ENCODE data around the gene CARMIL3.

Gene CARMIL3

DNA sequence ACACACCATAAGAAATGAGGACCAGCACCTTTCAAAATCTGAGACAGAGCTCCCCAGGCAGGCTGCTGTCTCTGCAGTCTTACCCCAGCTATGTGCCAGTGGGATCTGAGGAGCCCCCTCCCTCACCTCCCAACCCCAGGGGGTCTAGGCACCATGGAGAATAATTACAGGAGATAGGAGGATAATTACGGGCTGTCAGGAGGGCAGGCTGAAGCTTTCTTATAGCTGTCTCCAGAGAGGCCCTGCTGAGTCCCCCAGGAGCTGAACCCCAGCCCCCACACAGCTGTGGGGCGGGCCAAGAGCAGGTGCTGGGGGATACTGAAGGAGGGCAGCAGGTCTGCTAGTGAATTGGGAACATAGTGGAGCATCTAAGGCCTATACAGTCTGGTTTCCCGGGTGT is 26.3 kb downstream of the CARMIL3 start:
- DNase-seq (ENCODE audit: low read depth) = no peak

DNA sequence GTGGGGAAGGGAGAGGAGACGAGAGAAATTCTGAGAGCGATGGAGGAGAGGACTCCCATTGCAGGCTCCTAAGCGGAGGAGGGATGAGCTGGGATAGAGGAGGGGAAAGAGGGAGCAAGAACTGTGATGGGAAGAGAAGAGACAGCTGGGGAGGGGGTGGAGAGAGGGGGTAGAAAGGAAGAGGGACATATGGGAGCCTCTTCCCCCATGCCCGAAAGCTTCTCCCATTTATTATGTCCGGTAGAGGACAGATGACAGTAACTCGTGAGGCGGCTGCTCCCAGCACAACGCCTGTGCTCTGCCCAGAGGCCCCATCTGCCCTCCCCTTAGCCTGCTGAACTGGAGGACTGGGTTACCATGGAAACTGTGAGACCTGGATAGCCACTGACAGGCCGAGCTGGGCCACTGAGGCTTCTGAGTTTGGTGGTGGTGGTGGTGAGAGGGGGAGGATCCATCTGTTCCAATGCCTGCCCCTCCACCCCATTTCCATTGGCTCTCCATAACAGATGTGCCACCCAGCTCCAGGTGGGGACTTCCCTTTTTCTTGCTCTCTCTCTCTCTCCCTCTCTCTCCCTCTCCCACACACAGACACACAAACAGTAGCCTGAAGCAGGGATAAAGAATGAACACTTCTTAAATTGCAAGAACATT is 27.8 kb downstream of the CARMIL3 start:
- no peak for DNase-seq (ENCODE audit: low read depth)

DNA sequence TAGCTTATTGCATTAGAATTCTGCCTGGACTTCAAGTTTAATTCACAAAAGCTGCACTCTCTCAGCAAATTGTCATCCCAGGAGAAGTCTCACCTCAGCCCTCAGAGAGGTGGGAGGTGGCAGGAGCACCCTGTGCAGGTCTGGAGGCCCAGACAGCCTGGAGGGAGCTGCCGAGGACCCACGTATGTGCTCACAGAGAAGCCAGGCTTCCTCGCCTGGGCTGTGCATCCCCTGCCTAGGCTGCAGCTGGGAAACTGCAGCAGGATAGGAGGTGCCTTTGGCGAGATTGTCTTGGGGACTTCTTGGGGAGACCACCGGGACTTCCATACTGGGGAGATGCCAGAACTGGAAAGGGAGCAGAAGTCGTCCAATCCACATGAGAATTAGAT is 28.3 kb downstream of the CARMIL3 start:
- DNase-seq (ENCODE audit: low read depth) = no peak

DNA sequence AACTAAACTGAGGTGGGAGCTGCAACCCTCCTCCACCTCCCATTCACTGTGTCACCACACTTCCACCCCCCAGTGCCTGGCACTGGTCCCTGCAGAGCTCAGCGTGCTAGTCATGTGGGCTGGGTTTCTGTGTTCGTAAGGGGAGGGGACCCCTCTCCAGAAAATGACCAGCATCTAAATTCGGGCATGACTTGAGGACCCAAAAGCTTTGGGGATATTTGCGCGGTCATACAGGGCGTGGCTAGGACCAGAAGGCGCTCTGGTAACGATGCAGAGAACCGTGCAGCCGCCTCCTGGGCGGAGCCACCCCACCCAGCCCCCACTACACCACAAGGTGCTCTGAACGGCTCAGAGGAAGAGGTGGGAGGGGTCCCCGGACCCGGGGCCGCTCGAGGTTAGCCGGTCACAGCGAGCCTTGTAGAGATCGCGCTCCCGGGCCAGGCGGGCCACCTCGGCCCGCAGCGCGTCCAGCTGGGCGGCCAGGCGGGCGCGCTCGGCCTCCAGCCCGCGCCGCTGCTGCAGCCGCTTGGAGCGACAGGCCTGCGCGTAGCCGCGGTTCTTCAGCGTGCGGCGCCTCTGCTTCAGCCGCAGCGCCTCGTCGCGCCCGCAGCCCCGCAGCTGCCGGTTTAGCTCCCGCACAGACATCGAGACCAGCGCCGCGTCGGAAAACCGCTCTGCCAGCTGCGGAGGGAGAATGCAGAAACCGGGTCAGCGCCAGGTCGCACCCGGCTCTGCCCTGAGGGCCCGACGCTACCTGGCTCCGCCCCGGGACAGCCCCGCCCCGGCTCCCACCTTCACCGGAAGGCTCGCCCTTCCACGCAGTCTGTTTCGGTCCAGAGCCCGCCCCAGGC is 29.3 kb downstream of the CARMIL3 start:
- DNase-seq (ENCODE audit: low read depth) = no peak

DNA sequence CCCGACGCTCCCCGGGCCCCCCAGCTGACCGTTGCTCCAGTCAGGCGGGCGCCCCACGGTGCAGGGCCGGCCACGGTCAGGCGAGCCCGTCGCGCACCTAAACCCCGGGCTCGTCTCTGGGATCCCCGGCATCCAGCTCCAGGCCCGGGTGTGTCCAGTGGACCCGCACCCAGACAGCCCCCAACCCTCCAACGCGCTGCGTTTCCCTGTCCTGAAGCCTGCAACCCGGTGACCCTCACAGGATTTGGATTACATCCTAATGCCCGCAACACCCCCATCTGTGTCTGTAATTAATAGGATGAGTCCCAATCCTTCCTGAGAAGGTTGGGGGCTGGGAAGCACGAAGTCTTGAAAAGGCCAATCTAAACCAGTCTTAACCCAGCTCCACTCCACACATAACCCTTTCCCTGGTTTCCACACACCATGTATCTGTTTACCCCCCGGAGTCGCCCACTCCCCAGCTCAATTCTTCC is 30.0 kb downstream of the CARMIL3 start:
- no peak for DNase-seq (ENCODE audit: low read depth)

DNA sequence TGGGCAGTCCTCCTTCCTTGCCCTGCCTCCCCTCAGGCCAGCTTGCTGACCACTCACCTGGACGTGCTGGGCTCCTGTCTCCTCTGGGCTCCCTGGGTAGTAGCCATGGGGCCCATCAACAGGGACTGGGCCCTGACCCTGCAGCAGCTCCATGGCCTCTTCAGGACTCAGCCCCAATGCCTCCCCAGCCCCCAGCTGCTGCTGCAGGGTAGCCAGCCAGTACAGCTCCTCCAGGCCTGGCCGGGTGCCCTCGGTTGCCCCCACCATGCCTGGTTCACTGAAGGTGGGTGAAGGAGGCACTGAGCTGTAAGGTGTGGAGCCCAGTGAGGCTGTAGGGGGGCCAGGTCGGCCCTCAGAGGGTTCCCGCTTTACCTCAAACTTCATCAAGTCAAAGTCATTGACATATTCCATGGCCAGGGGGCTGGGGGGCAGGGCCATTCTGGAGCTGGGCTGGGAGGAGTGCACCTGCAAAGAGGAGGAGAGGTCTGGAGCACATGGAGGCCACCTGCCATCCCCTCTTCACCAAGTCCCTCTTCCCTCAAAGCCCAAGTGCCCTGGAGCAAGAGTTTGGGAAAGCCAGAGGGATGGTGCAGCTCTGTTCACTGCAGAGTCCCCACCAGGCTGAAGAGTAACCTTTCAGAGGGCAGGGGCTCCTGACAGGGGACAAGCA is 30.7 kb downstream of the CARMIL3 start:
- no peak for DNase-seq (ENCODE audit: low read depth)

DNA sequence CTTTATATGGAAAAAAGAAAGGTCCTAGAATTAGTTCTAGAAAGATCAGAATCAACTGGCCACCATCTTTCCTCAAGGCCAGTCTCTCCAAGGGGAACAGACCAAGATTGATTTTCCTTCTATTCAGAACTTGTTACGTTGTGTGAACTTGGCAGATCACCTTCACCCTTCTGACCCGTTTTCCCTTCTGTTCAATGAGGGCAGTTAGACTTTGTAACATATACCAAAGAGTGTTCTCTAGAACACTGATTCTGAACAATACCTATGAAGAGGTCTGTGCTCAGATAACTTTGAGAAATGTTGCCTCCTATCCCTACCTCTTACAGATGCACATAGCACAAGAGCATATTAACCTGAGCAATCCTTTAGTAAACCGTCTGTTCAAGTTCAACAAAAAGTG is 31.7 kb downstream of the CARMIL3 start:
- DNase-seq (ENCODE audit: low read depth) = no peak

DNA sequence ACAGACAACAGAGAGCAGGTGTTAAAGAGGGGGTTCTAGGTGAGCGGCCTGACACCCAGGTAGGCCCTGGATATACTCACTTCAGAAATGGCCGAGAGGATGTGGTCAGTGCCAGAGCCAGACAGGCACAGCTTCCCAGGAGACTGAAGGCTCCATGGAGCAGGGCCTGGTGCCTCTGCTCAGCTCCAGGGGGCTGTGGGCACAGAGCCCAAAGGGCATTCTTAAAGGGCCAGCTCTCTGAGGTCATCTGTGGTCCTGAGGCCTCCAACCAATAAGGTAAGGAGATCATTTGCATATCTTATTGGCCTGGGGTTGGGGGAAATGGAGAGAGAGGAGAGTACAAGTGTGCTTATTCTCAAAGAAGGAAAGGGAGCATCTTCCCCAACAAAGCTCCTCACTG is 32.6 kb downstream of the CARMIL3 start:
- no peak for DNase-seq (ENCODE audit: low read depth)

DNA sequence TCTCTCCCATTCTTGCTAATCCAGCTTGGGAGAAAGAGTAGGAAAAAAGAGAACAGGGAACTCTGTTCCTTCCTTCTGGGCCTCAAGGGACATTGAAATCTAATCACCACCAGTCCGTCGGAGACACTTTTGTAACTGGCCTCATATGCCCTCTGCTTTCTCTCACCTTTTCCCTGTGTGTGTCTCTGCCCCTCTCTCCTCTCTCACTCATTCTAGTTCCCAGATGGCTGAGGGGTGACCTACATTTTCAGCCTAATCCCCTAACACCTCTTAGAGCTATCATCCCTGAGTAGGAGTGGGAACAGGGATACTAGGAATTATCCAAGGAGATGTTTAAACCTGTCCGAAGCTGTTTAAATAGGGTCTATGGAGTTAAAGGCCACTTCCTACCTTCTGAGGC is 33.4 kb downstream of the CARMIL3 start:
- DNase-seq (ENCODE audit: low read depth) = no peak

DNA sequence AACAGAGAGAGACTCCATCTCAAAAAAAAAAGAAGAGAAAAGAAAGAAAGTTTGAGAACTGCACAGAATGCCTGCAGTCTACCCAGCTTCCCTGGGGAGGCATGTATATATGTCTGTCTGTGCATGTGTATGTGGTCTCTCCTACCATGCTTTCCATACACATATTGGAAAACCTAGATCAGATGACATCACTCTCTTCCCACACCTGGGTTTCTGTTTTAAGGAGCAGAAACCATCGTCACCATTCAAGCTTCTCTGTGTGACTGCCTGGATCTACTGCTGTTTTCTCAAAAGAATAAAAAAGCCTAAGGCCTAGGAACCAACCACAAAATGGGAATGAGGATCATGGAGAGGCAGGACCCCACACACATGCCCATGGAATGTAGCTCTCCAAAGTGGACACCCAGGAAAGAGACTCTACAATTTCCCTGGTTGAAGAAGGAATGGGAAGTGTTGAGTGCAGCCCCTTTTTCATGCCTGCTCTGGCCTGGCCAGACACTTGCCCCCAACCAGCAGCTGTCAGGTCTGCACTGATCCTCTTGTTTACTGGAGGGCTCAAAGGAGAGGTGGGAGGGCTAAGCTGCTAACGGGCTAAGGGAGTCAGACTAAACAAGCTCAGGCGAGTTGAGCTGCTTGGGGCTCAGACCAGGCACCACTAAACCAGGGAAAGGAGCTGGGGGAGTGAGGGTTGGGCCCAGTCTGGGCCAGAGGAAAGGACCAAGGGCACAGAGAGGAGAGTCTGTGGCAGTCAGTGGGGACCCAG is 34.6 kb downstream of the CARMIL3 start:
- DNase-seq (ENCODE audit: low read depth) = no peak

DNA sequence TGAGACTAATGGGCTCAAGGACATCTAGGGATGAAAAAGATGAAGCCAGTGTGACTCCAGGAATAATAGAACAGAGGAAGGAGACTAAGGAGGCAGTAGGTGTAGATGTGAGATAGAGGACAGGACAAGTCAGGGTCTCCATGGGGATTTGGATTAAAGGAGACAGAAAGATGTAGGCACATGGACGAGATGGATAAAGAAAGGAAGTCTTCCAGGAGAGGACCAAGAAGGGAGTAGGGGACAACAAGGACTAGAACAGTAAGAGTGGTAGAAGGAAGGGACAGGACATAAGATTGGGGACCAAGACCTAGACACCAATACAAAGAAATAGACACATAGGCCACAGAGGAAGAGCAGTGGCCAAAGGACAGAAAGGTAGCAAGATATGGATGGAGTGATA is 35.2 kb downstream of the CARMIL3 start:
- DNase-seq (ENCODE audit: low read depth) = no peak

DNA sequence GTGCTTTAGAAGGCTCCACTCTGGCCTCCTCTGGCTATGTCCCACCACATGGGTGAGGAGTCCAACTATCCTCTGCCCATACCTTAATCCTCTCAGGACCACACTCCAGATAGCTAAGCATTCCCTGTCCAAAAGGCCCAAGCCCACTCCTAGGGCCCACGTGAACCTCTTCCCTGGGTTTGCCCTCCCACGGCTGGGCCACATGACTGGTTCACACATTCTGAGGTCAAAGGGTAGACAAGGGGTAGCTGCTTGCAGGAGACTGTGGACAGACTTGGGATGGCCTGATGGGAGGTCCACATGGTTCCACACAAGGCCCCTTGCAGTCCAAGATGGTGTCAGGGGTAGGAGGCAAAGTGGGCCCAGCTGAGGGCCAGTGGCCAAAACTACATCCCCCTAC is 36.3 kb downstream of the CARMIL3 start:
- DNase-seq (ENCODE audit: low read depth) = no peak

DNA sequence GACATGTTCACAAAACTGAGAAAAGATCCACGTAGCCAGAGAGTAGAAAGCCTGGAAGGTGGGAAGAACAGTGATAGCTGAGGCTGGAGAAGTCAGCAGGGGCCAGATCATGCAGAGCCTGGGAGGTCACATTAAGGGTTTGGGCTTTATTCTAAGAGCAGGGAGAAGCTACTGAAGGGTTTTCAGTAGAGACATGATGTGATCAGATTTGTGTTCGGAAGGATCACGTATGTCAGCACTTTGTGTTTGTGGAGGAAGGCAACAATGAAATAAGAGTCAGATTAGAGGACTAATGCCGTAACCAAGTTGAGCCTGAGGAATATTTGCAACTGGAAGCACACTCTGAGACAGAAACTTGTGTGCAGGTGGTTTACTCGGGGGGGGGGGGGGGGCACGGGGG is 38.1 kb downstream of the CARMIL3 start:
- DNase-seq (ENCODE audit: low read depth) = no peak

DNA sequence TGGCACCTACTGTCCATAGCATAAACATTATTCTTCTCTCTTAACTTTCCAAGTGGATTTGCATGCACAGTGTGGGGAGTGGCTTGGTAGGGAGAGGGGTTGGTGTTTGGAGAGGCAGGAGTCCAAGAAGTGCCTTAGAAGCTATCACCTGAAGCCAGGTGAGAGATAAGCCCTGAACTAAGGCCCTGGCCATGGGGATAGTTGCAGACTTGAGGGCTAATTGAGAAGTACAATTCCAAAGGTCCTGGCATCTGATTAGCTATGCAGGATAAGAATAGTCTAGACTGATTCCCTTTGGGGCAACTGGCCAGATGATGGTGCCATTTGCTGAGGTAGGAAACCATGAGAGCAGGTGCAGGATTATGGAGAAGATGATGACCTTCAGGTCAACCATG is 40.3 kb downstream of the CARMIL3 start:
- DNase-seq (ENCODE audit: low read depth) = no peak

DNA sequence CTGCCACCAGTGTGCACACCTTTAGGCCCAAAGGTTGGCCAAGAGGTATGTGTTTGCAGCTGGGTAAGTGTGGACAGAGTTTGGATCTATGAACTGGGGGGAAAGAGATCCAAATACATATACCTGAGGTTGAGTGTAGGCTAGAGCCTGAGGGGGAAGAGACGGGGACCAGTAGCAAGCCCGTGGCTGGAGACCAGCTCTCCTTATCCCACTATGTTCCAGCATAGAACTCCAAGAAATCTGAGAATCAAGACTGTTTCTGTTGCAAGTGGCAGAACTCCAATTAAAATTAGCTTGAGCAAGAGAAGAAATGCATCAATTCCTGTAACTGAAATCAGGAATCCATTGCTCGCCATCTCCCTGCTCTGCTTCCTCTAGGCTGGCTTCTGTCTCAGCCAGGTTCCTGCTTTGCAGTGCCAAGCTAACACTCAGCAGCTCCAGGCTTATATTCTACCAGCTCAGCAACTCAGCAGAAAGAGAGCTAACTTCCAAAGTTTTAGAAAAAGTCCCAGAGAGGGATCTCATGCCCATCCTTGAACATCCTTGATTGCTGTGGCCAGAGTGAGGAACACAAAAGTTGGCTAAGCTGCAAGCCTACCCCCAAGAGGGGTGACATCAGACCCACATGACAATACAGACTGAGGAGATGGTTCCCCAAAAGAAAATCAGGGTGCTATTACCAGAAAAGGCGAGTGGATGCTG is 40.8 kb downstream of the CARMIL3 start:
- no peak for DNase-seq (ENCODE audit: low read depth)

DNA sequence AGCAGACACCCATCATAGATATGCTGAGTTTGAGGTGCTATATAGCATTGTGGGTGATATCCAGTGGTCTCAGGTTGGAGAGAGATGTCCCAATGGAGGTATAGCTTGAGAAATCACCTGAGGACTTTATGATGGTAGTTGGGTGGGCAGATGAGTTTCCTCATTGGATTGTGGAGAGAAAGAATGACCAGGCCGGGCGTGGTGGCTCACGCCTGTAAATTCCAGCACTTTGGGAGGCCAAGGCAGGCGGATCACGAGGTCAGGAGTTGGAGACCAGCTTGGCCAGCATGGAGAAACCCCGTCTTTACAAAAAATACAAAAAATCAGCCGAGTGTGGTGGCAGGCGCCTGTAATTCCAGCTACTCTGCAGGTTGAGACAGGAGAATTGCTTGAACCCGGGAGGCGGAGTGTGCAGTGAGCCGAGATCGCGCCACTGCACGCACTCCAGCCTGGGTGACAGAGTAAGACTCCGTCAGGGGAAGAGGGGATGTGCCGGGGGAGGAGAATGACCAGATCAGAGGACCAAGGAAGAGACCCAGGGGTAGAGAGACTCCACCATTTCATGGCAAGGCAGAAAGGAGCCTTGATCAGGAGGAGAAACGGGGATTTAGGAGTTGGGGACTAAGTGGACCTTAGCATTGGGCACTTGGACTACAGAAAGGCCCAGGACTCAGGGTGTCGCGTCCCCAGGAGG is 41.5 kb downstream of the CARMIL3 start:
- no peak for DNase-seq (ENCODE audit: low read depth)

DNA sequence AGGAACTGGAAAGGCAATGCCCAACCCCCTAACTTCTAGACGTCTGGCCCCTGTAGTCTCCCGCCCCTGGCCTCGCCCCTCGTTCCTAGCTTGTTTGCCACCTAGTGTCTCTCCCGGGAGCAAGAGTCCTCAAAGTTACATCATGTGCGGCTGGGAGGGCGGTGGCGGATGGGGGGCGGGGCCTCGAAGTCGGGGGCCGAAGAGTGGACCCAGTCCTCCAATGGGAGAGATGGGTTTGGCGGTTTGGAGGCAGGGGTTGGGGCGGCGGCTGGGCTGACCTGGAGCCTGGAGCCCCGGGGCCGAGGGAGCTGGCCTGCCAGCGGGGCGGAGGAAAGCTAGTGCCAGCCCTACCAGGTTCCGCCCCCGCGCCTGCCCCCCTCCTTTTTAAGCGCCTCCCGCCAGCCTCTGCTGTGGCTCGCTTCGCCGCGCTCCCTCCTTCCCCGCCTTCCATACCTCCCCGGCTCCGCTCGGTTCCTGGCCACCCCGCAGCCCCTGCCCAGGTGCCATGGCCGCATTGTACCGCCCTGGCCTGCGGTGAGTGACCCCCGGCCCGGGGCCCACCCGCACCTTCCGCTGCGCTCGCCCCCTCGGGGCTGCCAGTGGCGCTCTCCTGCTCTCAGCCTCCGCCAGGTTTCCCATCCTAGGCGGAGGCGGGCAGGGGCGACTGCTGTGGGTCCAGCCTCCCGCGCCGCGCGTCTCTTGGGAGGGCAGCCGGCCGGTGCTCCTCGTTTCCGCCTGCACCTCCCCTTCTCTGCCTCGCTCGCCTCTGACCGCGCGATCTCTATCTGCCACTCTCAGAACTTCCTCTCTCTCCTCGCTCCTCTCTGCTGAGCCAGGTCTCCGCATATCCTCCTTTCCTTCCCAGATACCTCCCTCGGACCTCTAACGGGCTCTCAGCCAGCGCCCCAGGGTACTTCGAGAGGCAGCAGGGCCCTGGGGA is 42.4 kb downstream of the CARMIL3 start, which contains the start of gene PCK2:
PCK2 (plus strand) TSS at position 411 of the 940 bp plus-strand sequence; CDS start at position 506, 95 bp downstream.
- peak; percentile 91 for DNase-seq (ENCODE audit: low read depth)

DNA sequence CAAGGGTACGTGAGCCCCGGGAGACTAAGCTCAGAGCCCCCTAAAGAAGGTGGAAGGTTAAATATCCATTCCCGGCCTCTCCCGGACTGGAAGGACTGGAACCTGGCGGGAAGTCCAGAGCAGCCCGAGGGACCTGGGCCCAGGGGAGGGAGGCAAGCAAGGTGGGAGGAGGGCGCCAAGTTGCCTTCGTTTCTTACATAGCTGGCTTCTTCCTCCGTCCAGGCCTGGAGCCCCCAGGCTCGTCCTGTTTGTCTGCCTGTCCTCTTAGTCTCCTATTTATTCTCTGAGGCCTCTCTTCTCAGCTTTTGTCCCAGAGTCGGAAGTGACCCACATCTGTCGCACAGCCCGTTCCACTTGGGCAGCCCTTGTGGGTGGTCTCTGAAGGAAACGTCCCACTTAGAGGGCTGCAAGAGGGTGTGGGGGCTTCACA is 43.0 kb downstream of the CARMIL3 start:
- DNase-seq (ENCODE audit: low read depth) = no peak

DNA sequence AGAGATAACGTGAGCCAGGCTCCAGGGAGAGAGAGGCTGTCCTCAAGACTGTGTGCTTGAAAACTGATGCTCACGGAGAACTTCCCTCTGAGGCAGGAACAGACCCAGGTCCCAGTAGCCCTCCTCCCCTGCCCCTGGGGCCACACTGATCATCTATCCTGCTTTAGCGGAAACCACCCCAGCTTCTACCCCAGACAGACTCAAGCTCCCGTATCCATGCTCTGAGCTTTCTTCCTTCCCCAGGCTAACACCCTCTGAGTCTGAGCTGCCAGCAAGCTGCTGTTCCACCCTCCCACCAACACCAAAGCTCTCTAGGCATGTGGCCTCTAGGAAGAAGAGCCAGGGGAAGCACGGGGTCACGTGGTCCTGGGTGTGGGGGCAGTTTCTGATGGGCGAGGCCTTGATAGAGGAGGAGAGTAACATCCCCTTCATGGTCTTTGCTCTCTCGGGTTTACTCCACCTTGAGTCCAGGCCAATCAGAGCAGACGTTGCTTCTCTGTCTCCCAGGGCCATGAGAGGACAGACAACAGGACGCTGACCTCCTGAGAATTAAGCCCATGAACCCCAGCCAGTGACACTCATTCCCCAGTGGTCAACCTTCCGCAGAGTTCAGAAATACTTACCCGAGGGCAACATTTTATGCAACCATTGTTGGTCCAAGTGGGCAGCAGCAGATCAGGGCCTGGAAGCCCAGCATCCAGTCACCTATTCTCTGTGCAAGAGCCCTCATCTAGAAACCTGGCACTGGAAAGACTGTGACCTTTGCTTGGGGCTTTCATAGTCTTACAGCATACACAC is 43.7 kb downstream of the CARMIL3 start:
- peak; percentile 45 for DNase-seq (ENCODE audit: low read depth)

All from GM04504 (cell line).